ENCODE data around the gene SIK1.

The SIK1 gene

GRCh38 chr21:43367859-43368258, 59.1 kb downstream of the SIK1 start:
- TF ChIP-seq, protein P1, sequence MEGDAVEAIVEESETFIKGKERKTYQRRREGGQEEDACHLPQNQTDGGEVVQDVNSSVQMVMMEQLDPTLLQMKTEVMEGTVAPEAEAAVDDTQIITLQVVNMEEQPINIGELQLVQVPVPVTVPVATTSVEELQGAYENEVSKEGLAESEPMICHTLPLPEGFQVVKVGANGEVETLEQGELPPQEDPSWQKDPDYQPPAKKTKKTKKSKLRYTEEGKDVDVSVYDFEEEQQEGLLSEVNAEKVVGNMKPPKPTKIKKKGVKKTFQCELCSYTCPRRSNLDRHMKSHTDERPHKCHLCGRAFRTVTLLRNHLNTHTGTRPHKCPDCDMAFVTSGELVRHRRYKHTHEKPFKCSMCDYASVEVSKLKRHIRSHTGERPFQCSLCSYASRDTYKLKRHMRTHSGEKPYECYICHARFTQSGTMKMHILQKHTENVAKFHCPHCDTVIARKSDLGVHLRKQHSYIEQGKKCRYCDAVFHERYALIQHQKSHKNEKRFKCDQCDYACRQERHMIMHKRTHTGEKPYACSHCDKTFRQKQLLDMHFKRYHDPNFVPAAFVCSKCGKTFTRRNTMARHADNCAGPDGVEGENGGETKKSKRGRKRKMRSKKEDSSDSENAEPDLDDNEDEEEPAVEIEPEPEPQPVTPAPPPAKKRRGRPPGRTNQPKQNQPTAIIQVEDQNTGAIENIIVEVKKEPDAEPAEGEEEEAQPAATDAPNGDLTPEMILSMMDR (IDR thresholded peaks at IDR 0.05; ENCODE audit: control extremely low read depth, extremely low read depth, low read depth, missing control alignments): no peak
- ChIA-PET CTCF (no interaction called here), POLR2A (no interaction called here)
- DNase-seq (ENCODE audit: extremely low spot score): no peak

- TF ChIP-seq, protein P1 (IDR thresholded peaks at IDR 0.05; ENCODE audit: control extremely low read depth, extremely low read depth, low read depth, missing control alignments): no peak
- CTCF ChIA-PET: interaction anchor here (1.0 kb wide), 1 partner anchor 10 kb away, joined by 3 read pairs; no protein-coding TSS in a partner anchor
- POLR2A ChIA-PET: no interaction called here
- no peak for DNase-seq (ENCODE audit: extremely low spot score)
Measured at GRCh38 chr21:43367296-43367695, 59.6 kb downstream of the SIK1 start.

DNA sequence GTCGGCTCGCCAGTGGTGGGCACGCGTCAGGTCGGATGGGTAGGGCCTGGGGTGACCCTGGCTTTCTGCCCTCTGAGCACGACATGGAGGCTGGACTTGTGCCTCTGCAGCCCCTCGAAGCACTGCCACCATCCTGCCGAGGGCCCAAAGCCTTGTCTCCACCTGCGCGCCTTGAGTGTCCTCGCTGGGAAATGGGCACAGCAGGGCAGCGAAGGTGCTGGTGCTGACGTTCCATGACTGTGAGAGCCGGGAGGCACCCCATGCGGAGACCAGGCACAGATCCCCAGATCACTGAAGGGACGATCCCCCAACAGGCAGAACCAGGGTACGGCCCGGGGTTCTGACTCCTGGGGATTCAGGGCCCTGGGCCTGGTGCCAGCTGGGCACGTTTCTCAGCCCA, 60.3 kb downstream of the SIK1 start:
- CTCF ChIA-PET: interaction anchor here (1.0 kb wide), 1 partner anchor 10 kb away, joined by 3 read pairs; no protein-coding TSS in a partner anchor

GRCh38 chr21:43365611-43366426, 61.1 kb downstream of the SIK1 start:
- ChIA-PET CTCF (no interaction called here), POLR2A (no interaction called here)
- TF ChIP-seq, protein P1 (IDR thresholded peaks at IDR 0.05; ENCODE audit: control extremely low read depth, extremely low read depth, low read depth, missing control alignments): no peak
- DNase-seq (ENCODE audit: extremely low spot score): no peak

More for the DNA sequence above, 60.3 kb downstream of the SIK1 start:
- TF ChIP-seq, protein P1 (IDR thresholded peaks at IDR 0.05; ENCODE audit: control extremely low read depth, extremely low read depth, low read depth, missing control alignments): no peak
- POLR2A ChIA-PET: no interaction called here
- DNase-seq (ENCODE audit: extremely low spot score): no peak

DNA sequence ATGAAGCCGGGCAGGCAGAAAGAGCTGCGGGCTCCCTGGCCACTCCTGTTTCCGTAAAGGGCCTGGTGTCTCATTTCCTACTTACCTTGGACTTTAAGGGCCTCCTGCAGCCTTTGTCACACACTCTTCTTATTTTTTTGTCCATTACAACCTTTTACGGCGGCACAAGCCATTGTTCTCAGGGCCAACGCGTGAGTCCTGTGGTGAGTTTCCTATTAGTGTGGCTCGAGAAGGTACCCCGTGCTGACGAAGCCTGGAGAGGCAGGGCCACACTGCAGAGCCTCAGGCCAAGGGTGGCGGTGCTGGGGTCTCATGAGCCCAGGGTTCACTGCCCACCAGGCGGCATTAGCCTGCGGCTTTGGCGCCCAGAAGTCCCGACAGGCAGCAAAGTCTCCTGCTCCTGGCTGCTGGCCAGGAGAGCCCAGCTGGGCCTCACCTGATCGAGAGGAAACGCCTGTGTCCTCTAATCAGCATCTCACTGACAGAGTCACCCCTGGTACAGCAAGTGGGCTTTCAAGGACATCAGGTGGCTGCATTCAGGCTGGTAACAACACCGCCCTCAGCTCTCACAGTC, 62.0 kb downstream of the SIK1 start:
- DNase-seq (ENCODE audit: extremely low spot score): no peak
- TF ChIP-seq, protein P1 (IDR thresholded peaks at IDR 0.05; ENCODE audit: control extremely low read depth, extremely low read depth, low read depth, missing control alignments): no peak
- ChIA-PET CTCF (no interaction called here), POLR2A (no interaction called here)
